ENCODE measurements around the gene ASB10. TPM values are rescaled to one million over a fixed set of nuclear protein-coding genes. Genes with fewer than 3 reads are reported as not detected.

The ASB10 gene
- polyA plus RNA-seq, 1 experiment, result not detected

DNA sequence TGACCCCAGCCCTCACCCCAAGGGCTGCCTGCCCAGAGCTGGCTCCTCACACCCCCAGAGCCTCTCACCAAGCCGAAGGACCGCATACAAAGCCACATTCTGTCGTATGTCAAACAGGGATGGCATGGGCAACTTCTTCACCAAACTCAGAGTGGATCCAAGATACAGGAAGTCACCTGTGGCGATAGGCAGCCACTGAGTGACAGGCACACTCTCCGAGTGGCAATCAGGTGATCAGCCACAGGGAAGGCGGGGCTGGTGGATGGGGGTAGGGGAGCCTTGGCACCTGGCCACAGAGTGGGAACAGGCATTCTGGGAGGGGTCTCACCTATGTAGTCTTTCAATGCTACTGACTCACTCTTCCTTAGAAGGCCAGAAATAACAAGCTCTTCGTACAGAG lies 7.1 kb upstream of the ASB10 start:
- Histone ChIP-seq H3K36me3 (ENCODE audit: control insufficient read depth, insufficient read depth, low read length) (no peaks in the 10 kb centered on the region), H3K27me3 (ENCODE audit: control insufficient read depth, insufficient read depth, low read length) (peaks cover 43% of the 10 kb centered on the region), H3K4me3 (ENCODE audit: low read depth, low read length) (no peak overlapping the region)
- TF ChIP-seq, protein P1, sequence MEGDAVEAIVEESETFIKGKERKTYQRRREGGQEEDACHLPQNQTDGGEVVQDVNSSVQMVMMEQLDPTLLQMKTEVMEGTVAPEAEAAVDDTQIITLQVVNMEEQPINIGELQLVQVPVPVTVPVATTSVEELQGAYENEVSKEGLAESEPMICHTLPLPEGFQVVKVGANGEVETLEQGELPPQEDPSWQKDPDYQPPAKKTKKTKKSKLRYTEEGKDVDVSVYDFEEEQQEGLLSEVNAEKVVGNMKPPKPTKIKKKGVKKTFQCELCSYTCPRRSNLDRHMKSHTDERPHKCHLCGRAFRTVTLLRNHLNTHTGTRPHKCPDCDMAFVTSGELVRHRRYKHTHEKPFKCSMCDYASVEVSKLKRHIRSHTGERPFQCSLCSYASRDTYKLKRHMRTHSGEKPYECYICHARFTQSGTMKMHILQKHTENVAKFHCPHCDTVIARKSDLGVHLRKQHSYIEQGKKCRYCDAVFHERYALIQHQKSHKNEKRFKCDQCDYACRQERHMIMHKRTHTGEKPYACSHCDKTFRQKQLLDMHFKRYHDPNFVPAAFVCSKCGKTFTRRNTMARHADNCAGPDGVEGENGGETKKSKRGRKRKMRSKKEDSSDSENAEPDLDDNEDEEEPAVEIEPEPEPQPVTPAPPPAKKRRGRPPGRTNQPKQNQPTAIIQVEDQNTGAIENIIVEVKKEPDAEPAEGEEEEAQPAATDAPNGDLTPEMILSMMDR (IDR thresholded peaks at IDR 0.05; ENCODE audit: insufficient read depth, low read depth, low read length), result no peak
- DNase-seq (ENCODE audit: low read depth), result no peak
- ChIA-PET POLR2A (no interaction called here), CTCF (no interaction called here)

DNA sequence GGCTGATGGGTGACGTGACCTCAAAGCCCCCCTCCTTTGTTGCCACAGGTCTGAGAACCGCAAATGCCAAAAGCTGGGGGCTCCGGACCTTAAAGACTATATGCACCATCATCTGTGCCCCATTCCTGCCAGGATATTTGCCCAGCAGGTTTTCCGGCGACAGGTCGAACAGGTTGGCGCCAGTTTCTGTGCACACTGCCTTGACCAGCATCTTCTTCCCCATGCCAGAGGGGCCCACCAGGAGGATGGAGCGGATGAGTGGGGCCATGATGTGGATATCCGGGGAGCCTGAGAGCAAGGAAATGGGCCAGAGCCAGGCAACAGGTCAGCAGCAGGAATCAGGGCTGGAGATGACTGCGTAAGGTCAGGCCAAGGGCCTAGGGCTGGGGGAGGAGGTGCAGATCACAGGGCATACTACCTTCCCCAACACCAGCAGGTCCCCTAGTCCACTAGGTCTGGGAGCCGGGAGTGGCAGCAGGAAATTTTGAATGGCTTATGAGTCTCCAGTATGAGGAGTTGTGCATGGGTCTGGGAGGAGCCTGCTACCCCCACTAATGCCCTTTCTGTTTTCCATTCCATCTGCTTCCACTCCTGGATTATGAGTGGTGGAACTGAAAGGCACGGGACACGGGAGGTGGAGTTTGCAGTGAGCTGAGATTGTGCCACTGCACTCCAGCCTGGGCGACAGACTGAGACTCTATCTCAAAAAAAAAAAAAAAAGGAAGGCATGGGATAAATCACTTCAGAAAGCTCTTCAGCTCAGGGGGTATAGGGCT lies 6.3 kb upstream of the ASB10 start:
- no peak for DNase-seq (ENCODE audit: low read depth)
- ChIA-PET CTCF (no interaction called here), POLR2A (no interaction called here)
- no peak overlapping the region for H3K4me3 ChIP-seq (ENCODE audit: low read depth, low read length)
- TF ChIP-seq, protein P1 (IDR thresholded peaks at IDR 0.05; ENCODE audit: insufficient read depth, low read depth, low read length), result no peak
- no peaks in the 10 kb centered on the region for H3K36me3 ChIP-seq (ENCODE audit: control insufficient read depth, insufficient read depth, low read length)
- H3K27me3 ChIP-seq (ENCODE audit: control insufficient read depth, insufficient read depth, low read length), result peaks cover 37% of the 10 kb centered on the region

DNA sequence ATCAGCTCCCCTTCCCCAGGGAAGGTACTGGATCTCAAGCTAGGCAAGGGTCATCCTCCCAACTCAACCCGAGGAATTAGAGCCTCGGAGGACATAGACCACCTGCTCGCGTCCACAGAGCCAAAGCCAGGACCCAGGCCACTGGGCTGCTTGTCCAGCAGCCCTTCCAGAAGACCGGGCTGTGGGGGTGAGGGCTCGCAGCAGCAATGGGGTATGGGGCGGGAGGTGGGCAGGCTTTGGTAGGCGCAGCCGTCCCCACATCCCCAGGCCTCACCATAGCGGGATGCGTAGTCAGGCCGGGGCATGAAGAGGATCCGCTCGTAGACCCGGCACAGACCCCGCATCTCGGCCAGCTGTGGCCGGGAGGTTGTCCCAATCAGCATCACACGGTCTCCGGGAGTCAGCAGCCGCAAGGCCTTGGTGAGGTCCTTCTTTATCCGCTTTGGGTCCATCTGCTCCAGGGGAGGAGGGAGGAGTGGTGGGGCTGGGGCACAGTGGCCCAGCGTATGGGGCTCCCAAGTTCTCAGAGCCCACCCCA lies 5.0 kb upstream of the ASB10 start:
- POLR2A ChIA-PET, result no interaction called here
- peaks cover 35% of the 10 kb centered on the region for H3K27me3 ChIP-seq (ENCODE audit: control insufficient read depth, insufficient read depth, low read length)
- TF ChIP-seq, protein P1 (IDR thresholded peaks at IDR 0.05; ENCODE audit: insufficient read depth, low read depth, low read length), result no peak
- DNase-seq (ENCODE audit: low read depth), result no peak
- CTCF ChIA-PET, result interaction anchor here (1.3 kb wide), 1 partner anchor 68 kb away, joined by 3 read pairs; no protein-coding TSS in a partner anchor
- no peaks in the 10 kb centered on the region for H3K36me3 ChIP-seq (ENCODE audit: control insufficient read depth, insufficient read depth, low read length)
- no peak overlapping the region for H3K4me3 ChIP-seq (ENCODE audit: low read depth, low read length)

DNA sequence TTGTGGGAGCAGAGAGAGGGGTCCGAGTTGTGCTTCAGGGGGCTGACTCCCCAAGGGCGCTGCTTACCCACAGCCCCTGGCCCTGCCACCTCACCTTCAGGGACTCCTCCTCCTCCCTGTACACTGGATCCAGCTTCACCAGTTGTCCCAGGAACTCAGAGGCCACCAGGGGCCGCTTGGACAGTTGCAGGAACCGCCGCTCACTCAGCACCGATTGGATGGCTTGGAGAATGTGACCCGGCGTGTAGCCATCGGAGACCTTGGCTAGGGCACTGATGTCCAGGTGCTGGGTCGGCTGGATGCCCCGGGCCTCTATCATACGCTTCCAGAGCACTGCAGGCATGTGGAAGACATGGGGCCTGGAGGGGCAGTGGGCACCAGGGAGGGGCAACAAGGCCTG lies 4.5 kb upstream of the ASB10 start:
- Histone ChIP-seq H3K27me3 (ENCODE audit: control insufficient read depth, insufficient read depth, low read length) (peaks cover 33% of the 10 kb centered on the region), H3K4me3 (ENCODE audit: low read depth, low read length) (no peak overlapping the region), H3K36me3 (ENCODE audit: control insufficient read depth, insufficient read depth, low read length) (no peaks in the 10 kb centered on the region)
- CTCF ChIA-PET, result interaction anchor here (1.3 kb wide), 1 partner anchor 67 kb away, joined by 3 read pairs; no protein-coding TSS in a partner anchor
- DNase-seq (ENCODE audit: low read depth), result no peak
- POLR2A ChIA-PET, result no interaction called here
- TF ChIP-seq, protein P1 (IDR thresholded peaks at IDR 0.05; ENCODE audit: insufficient read depth, low read depth, low read length), result no peak

DNA sequence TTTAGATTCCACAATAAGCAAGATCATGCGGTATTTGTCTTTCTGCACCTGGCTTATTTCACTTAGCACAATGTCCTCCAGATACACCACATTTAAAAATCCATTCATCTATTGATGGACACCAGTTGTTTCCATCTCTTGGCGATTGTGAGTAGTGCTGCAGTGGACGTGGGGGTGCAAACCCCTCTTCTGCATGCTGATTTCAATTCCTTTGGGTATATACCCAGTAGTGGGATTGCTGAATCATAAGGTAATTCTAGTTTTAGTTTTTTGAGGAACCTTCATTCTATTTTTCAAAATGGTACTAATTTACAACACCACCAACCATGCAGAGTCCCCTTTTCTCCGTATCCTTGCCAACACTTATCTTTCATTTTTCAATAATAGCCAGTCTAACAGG lies 2.0 kb upstream of the ASB10 start:
- Histone ChIP-seq H3K36me3 (ENCODE audit: control insufficient read depth, insufficient read depth, low read length) (no peaks in the 10 kb centered on the region), H3K4me3 (ENCODE audit: low read depth, low read length) (no peak overlapping the region), H3K27me3 (ENCODE audit: control insufficient read depth, insufficient read depth, low read length) (peaks cover 18% of the 10 kb centered on the region)
- ChIA-PET CTCF (no interaction called here), POLR2A (no interaction called here)
- TF ChIP-seq, protein P1 (IDR thresholded peaks at IDR 0.05; ENCODE audit: insufficient read depth, low read depth, low read length), result no peak
- DNase-seq (ENCODE audit: low read depth), result no peak
